Stimulated activated CD4-positive, alpha-beta T cell treated with anti-CD3 and anti-CD28 coated beads, Interleukin-4, amount 100 ng/mL, for 4 hours (primary cell): ENCODE data around the gene GRAMD1A.
A peak's percentile ranks its signal among the peaks of the same experiment; 100 is the strongest.
"Not testable (repeated sequence)": the region's sequence is repeated elsewhere in the genome, so short reads cannot be mapped to it uniquely, and the experiment has no call there.

Experiments used
- DNase-seq, 2 experiments: peaks; one replicate each; pipeline ENCODE4 v3.0.0-alpha.2; 2020

The GRAMD1A gene

GRCh38 chr19:34999498-35000337 lies at the start of gene GRAMD1A:
Gene GRAMD1A, plus strand, starts transcription at chr19:35000323. Its CDS starts 156 bp downstream, at chr19:35000479.
- DNase-seq = peak; percentile 68 to 79

- no peak for DNase-seq
These were observed 47.0 kb upstream of the GRAMD1A start for GRCh38 chr19:34953092-34953491.

GRCh38 chr19:34957830-34958751 lies 42.0 kb upstream of the GRAMD1A start:
- no peak for DNase-seq

- DNase-seq = no peak
These were observed 41.1 kb upstream of the GRAMD1A start for GRCh38 chr19:34959021-34959420.

- DNase-seq = no peak
These were observed 39.9 kb upstream of the GRAMD1A start for GRCh38 chr19:34960103-34960805.

- DNase-seq = no peak
These were observed 39.0 kb upstream of the GRAMD1A start for GRCh38 chr19:34960940-34961679.

GRCh38 chr19:34961775-34962686 lies 38.1 kb upstream of the GRAMD1A start:
- DNase-seq = no peak

GRCh38 chr19:34962687-34963572 lies 37.2 kb upstream of the GRAMD1A start:
- no peak for DNase-seq

GRCh38 chr19:34963573-34964406 lies 36.3 kb upstream of the GRAMD1A start, which contains the start of gene ZNF792:
Gene ZNF792, minus strand, starts transcription at chr19:34964229. Its CDS starts 567 bp downstream, at chr19:34963662.
- DNase-seq = peak; percentile 22 to 56

GRCh38 chr19:34964598-34964997 lies 35.5 kb upstream of the GRAMD1A start:
- DNase-seq = no peak

GRCh38 chr19:34965505-34965904 lies 34.6 kb upstream of the GRAMD1A start:
- DNase-seq = not testable (repeated sequence)

GRCh38 chr19:34967551-34967950 lies 32.6 kb upstream of the GRAMD1A start:
- no peak for DNase-seq

- no peak for DNase-seq
These were observed 30.4 kb upstream of the GRAMD1A start for GRCh38 chr19:34969721-34970120.

GRCh38 chr19:34970185-34970780 lies 29.8 kb upstream of the GRAMD1A start:
- not testable (repeated sequence) for DNase-seq

- no peak for DNase-seq
These were observed 27.9 kb upstream of the GRAMD1A start for GRCh38 chr19:34972163-34972705.

- DNase-seq = no peak
These were observed 25.5 kb upstream of the GRAMD1A start for GRCh38 chr19:34974646-34975045.

GRCh38 chr19:34975056-34975455 lies 25.1 kb upstream of the GRAMD1A start:
- no peak for DNase-seq

GRCh38 chr19:34976611-34977010 lies 23.5 kb upstream of the GRAMD1A start:
- DNase-seq = no peak
